Measurements from ENCODE around the gene DHRS2. TPM values are rescaled to one million over a fixed set of nuclear protein-coding genes. Genes with fewer than 3 reads are reported as not detected.
"Not testable (repeated sequence)": the region's sequence is repeated elsewhere in the genome, so short reads cannot be mapped to it uniquely, and the experiment has no call there.

DHRS2 gene
- total and polyA plus RNA-seq, 5 donors = not detected

DNA sequence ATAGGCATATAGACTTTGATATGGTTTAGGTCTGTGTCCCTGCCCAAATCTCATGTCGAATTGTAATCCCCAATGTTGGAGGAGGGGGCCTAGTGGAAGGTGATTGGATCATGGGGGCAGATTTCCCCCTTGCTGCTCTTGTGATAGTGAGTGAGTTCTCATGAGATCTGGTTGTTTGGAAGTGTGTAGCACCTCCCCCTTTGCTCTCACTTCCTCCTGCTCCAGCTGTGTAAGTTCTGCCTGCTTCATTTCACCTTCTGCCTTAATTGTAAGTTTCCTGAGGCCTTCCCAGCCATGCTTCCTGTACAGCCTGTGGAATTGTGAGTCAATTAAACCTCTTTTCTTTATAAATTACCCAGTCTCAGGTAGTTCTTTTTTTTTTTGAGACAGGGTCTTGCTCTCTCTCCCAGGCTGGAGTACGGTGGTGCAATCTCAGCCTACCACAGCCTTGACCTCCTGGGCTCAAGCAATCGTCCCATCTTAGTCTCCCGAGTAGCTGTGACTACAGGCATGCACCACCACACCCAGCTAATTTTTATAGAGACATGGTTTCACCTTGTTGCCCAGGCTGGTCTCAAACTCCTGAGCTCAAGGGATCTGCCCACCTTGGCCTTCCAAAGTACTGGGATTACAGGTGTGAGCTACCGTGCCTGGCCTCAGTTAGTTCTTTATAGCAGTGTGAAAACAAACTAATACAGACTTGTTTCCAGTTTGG, 1.3 kb upstream of the DHRS2 start:
- not testable (repeated sequence) for ATAC-seq; H3K9me3 ChIP-seq (ENCODE audit: control insufficient read depth, low read length); H3K4me1 ChIP-seq (ENCODE audit: control insufficient read depth, insufficient read depth, low read length); H3K27me3 ChIP-seq (ENCODE audit: control insufficient read depth, insufficient read depth); DNase-seq; H3K27ac ChIP-seq (ENCODE audit: low read length); H3K4me3 ChIP-seq (ENCODE audit: low read length)
- WGBS = 91% methylated on average over 5 of the region's 5 CpGs
- intact Hi-C loops (cut with DNase I) = loop anchor here in 2 of 4 donors (5.0 to 10.0 kb wide), 2 partner anchors 290 to 292 kb away; no protein-coding TSS in a partner anchor

DNA sequence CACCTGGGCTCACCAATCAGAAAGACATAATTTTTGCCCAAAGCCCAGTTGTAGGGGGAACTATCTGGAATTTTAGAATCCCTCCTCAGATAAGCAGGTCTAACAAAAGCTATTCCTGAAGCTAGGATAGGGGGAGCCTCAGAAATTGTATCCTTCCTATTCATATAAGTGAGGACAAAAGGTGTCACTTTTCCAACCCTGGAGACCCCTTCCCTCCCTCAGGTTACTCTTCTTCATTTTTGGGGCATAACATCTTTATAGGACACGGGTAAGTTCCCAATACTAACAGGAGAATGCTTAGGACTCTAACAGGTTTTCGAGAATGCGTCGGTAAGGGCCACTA, 1.1 kb downstream of the DHRS2 start:
- not testable (repeated sequence) for ATAC-seq; H3K4me3 ChIP-seq (ENCODE audit: low read length); DNase-seq; H3K27ac ChIP-seq (ENCODE audit: low read length); H3K27me3 ChIP-seq (ENCODE audit: control insufficient read depth, insufficient read depth); H3K9me3 ChIP-seq (ENCODE audit: control insufficient read depth, low read length); H3K4me1 ChIP-seq (ENCODE audit: control insufficient read depth, insufficient read depth, low read length)
- intact Hi-C loops (cut with DNase I) = loop anchor here in 1 of 4 donors (10.0 kb wide), 1 partner anchor 288 kb away; no protein-coding TSS in a partner anchor
- WGBS = 94% methylated on average over 4 of the region's 4 CpGs

DNA sequence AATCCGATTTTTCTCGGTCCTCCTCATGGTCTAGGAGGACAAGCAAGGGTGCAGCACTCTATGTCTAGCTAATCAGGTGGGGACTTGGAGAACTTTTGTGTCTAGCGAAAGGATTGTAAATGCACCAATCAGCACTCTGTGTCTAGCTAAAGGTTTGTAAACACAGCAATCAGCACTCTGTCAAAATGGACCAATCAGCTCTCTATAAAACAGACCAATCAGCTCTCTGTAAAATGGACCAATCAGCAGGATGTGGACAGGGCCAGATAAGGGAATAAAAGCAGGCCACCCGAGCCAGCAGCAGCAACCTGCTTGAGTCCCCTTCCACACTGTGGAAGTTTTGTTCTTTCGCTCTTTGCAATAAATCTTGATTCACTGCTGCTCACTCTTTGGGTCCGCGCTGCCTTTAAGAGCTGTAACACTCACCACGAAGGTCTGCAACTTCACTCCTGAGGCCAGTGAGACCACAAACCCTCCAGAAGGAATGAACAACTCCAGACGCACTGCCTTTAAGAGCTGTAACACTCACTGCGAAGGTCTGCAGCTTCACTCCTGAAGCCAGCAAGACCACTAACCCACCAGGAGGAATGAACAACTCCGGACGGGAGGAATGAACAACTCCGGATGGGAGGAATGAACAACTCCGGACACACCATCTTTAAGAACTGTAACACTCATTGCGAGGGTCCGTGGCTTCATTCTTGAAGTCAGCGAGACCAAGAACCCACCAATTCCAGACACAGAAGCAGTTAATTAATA, 1.7 kb downstream of the DHRS2 start:
- H3K9me3 ChIP-seq (ENCODE audit: control insufficient read depth, low read length); H3K27me3 ChIP-seq (ENCODE audit: control insufficient read depth, insufficient read depth); DNase-seq; H3K4me1 ChIP-seq (ENCODE audit: control insufficient read depth, insufficient read depth, low read length); H3K27ac ChIP-seq (ENCODE audit: low read length); ATAC-seq; H3K4me3 ChIP-seq (ENCODE audit: low read length): not testable (repeated sequence)
- intact Hi-C loops (cut with DNase I) = loop anchor here in 1 of 4 donors (10.0 kb wide), 1 partner anchor 287 kb away; no protein-coding TSS in a partner anchor
- WGBS = 91% methylated on average over 17 of the region's 17 CpGs

DNA sequence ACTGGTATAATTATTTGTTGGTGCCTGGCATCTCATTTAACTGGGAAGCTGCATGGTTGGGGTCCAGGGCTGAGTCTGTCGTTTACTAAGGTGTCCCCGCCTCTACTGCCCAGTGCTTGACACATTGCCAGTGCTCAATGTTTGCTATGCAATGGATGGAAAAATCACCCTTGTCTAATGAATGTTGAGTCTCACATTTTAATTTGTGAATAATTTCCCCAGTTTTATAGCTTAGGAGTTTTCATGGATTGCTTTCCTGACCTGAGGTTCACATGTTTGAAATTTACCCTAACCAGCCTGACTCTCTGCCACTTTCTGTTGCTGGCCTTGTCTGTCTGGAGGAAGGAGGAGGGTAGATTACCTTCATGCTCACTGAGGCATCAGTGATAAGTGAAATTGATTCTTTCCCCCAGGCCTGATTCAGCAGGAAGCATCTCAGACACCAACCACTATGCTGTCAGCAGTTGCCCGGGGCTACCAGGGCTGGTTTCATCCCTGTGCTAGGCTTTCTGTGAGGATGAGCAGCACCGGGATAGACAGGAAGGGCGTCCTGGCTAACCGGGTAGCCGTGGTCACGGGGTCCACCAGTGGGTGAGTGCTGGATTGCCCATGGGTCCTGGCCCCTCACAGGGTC, 2.4 kb downstream of the DHRS2 start:
- no peak overlapping the region for H3K4me3 ChIP-seq (ENCODE audit: low read length)
- H3K27me3 ChIP-seq (ENCODE audit: control insufficient read depth, insufficient read depth) = no peaks in the 10 kb centered on the region
- peaks cover 2% of the 10 kb centered on the region for H3K4me1 ChIP-seq (ENCODE audit: control insufficient read depth, insufficient read depth, low read length)
- DNase-seq = no peak
- no peak for ATAC-seq
- 88% methylated on average over 8 of the region's 8 CpGs for WGBS
- no peaks in the 10 kb centered on the region for H3K9me3 ChIP-seq (ENCODE audit: control insufficient read depth, low read length)
- H3K27ac ChIP-seq (ENCODE audit: low read length) = no peak overlapping the region
- intact Hi-C loops (cut with DNase I) = loop anchor here in 1 of 4 donors (10.0 kb wide), 1 partner anchor 286 kb away; no protein-coding TSS in a partner anchor

DNA sequence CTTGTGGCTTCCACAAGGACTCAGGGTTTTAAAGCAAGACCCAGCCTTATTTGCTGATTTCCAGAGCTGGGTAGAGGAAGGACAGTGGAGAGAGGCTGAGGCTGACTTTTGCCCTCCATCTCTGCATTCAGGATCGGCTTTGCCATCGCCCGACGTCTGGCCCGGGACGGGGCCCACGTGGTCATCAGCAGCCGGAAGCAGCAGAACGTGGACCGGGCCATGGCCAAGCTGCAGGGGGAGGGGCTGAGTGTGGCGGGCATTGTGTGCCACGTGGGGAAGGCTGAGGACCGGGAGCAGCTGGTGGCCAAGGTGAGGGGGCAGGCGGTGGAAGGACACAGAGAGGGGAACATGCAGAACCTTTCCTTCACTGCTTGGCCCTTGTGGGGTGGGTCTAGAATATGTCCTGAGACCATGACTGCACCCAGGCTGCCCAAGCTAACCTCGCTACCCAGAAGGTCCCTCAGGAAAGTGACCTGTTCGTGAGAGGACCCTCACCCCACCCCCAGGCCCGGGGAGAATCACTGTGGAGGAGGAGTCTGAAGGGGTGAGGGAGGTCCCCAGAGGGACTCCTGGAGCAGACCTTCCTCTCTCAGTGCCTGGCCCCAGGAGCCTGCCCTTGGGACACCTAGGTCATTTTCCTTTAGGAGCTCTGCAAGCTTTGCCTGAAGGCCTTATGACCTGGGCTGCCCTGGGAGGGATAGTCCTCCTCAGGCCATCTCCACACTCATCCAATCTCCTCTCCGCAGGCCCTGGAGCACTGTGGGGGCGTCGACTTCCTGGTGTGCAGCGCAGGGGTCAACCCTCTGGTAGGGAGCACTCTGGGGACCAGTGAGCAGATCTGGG, 3.1 kb downstream of the DHRS2 start:
- H3K27ac ChIP-seq (ENCODE audit: low read length) = no peak overlapping the region
- H3K27me3 ChIP-seq (ENCODE audit: control insufficient read depth, insufficient read depth) = no peaks in the 10 kb centered on the region
- H3K9me3 ChIP-seq (ENCODE audit: control insufficient read depth, low read length) = no peaks in the 10 kb centered on the region
- intact Hi-C loops (cut with DNase I) = loop anchor here in 1 of 4 donors (10.0 kb wide), 1 partner anchor 286 kb away; no protein-coding TSS in a partner anchor
- H3K4me1 ChIP-seq (ENCODE audit: control insufficient read depth, insufficient read depth, low read length) = peaks cover 2% of the 10 kb centered on the region
- H3K4me3 ChIP-seq (ENCODE audit: low read length) = no peak overlapping the region
- DNase-seq (no peak), ATAC-seq (no peak)
- 90% methylated on average over 21 of the region's 21 CpGs for WGBS

DNA sequence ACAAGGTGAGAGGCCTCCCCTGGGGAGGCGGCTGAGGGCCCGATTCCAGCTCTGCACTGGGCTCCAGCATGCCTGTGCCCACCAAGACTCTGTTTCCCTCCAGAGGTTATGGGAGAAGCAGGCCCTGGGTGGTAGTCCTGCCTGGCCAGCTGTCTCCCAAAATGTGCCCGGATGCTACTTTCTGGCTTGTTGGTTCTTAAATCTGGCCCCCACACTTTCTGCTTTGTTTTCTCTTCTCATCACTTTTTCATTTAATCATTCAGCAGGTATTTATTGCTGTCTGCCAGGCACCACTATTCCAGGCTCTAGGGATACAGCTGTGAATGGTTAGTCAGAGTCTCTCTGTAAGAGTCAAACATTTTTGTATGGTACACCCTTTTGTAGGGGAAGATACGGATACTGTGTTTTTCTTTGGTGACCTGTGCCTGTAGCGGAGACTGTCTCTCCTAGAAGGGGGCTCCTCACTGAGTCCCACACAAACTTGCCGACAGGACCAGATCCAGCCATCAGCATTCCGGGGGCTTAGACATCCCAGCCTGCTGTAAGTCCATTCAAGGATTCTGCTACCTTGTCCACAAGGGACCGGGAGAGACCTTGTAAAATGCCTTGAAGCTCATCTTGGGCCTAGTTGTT, 3.8 kb downstream of the DHRS2 start:
- no peak for DNase-seq
- ATAC-seq = no peak
- no peaks in the 10 kb centered on the region for H3K27me3 ChIP-seq (ENCODE audit: control insufficient read depth, insufficient read depth)
- WGBS = 74% methylated on average over 8 of the region's 8 CpGs
- intact Hi-C loops (cut with DNase I) = loop anchor here in 1 of 4 donors (10.0 kb wide), 1 partner anchor 285 kb away; no protein-coding TSS in a partner anchor
- H3K27ac ChIP-seq (ENCODE audit: low read length) = no peak overlapping the region
- peaks cover 2% of the 10 kb centered on the region for H3K4me1 ChIP-seq (ENCODE audit: control insufficient read depth, insufficient read depth, low read length)
- no peaks in the 10 kb centered on the region for H3K9me3 ChIP-seq (ENCODE audit: control insufficient read depth, low read length)
- H3K4me3 ChIP-seq (ENCODE audit: low read length) = no peak overlapping the region

DNA sequence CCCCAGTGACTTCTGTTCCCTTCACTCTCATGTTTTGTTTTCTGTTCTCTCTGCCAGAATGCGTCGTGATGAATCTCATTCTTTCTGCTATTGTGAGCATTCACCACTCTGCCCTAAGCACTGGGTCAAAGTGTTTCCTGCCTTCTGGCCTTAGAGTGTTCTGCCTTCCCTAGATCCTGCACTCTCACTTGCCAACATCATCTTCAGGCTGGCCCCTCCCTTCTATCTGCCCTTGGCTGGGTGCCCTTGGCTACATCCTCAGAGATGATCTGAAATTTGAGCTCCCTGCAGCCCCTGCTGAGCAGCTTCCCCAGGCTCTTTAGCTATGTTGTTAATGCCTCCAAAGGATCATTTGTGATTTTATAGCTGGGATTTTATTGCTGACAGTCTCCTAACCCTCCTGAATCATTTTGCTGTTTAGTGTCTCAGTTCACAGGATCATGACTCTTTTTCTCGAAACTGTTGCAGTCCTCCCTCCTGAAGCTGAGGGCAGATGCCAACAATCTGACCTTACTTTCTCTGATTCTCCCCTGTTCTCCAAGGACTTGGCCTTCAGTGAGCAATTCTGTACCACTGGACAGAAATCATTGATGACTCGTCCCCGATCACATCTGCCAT, 4.5 kb downstream of the DHRS2 start:
- Histone ChIP-seq H3K9me3 (ENCODE audit: control insufficient read depth, low read length) (no peaks in the 10 kb centered on the region), H3K27me3 (ENCODE audit: control insufficient read depth, insufficient read depth) (no peaks in the 10 kb centered on the region), H3K27ac (ENCODE audit: low read length) (peak overlapping the region; percentile 6), H3K4me1 (ENCODE audit: control insufficient read depth, insufficient read depth, low read length) (peaks cover 2% of the 10 kb centered on the region), H3K4me3 (ENCODE audit: low read length) (no peak overlapping the region)
- peak; percentile 39 to 77 (median 71) for DNase-seq
- 38% methylated on average over 5 of the region's 5 CpGs for WGBS
- peak; percentile 50 to 66 for ATAC-seq
- intact Hi-C loops (cut with DNase I) = no loop called here

DNA sequence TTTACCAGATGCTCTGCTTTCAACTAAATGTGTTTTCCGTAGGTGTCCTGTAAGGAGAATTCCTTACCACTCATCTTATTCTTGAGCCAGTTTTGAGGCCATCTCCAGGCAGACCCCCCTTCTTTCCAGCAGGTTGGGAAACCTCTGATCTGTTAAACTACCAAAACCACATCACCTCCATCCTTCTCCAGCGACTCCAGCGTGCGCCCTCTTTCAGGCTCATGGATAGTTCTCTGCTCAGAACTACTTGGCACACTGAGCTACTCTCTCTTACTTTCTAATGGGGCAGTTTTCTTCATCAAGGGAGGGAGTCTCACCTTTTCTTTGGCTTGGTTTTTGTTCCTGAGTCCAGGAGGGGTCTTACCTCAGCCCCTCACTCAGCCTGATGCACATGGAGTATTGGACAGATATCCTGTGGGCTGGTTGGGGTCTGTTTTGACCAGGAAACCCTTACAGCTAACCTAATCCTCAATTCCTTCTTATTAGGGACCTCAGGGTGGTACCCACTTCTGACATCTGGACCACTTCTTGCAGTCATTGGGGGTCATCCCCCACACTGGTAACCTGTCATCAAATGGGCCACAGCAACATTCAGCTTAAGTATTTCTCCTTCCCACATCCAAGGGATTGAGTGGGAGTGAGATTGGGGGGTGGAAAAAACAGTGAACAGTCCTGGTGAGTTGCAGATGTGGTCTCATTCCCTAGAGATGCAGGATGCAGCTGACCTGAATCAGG, 5.2 kb downstream of the DHRS2 start:
- intact Hi-C loops (cut with DNase I) = no loop called here

DNA sequence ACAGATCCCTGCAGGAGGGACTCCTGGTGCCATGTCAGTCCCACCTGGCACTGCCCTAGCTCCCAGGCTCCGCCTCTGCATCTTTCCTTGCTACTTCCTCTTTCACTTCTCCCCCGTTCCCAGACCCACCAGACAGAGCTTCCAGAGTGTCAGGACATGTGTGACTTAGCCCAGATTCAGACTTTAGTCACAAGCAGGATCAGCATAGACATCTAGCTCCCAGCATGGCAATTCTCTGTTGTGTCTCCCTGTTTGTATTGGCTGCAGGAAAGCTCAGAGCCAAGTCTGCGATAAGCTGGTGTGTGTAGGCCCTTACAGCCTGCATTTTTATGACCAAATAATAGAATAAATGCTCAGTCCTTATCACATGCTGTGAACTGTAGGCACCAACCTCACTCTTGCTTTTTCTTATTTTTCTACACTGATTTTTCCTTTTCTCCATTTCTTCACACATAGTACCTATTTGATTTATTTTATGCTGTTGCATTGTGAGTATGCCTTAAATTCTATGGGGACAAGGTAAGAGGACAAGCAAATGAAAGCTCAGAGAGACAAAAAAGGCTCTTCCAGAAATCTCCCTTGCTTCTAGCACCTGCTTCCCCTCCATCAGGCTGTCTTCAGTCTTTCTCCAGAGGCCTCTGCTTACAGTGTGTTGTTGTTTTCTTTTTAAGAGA, 5.9 kb downstream of the DHRS2 start:
- H3K27ac ChIP-seq (ENCODE audit: low read length) = no peak overlapping the region
- ATAC-seq (no peak), DNase-seq (no peak)
- intact Hi-C loops (cut with DNase I) = no loop called here
- peaks cover 2% of the 10 kb centered on the region for H3K4me1 ChIP-seq (ENCODE audit: control insufficient read depth, insufficient read depth, low read length)
- WGBS = 59% methylated on average over 3 of the region's 3 CpGs
- no peaks in the 10 kb centered on the region for H3K9me3 ChIP-seq (ENCODE audit: control insufficient read depth, low read length)
- H3K4me3 ChIP-seq (ENCODE audit: low read length) = no peak overlapping the region
- H3K27me3 ChIP-seq (ENCODE audit: control insufficient read depth, insufficient read depth) = no peaks in the 10 kb centered on the region

More for the DNA sequence above, 5.2 kb downstream of the DHRS2 start:
- H3K4me1 ChIP-seq (ENCODE audit: control insufficient read depth, insufficient read depth, low read length) = peaks cover 2% of the 10 kb centered on the region
- 92% methylated on average over 4 of the region's 4 CpGs for WGBS
- no peaks in the 10 kb centered on the region for H3K9me3 ChIP-seq (ENCODE audit: control insufficient read depth, low read length)
- no peaks in the 10 kb centered on the region for H3K27me3 ChIP-seq (ENCODE audit: control insufficient read depth, insufficient read depth)
- DNase-seq (no peak), ATAC-seq (no peak)
- no peak overlapping the region for H3K4me3 ChIP-seq (ENCODE audit: low read length)
- peak overlapping the region; percentile 6 for H3K27ac ChIP-seq (ENCODE audit: low read length)

All from right cardiac atrium (tissue), 5 donors.